ENCODE results near the gene NAT8.

DNA sequence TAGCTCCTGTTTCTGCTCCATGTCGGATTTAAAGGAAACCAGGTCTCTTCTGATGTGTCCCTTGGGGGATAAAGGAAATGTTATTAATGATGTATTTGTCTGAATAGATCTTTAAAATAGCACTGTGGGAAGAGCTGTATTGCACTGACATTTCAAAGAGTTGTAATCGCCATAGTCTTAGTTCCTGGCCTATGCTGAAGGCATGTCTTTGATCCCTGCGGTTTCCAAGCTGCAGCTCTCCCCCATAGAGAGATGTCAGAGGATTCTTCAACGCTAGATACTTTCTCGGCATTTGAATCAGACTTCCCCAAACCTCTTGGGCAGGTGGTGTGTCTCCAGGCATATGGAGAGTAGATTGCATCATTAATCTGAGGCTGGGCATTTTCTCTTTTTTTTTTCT, 40.4 kb downstream of the NAT8 start:
- no peak for TF ChIP-seq BHLHE40 (IDR thresholded peaks at IDR 0.05; ENCODE audit: borderline replicate concordance)
- TF ChIP-seq ELF4 (IDR thresholded peaks at IDR 0.05): no peak
- TF ChIP-seq SP1 (IDR thresholded peaks at IDR 0.05): no peak
- no peak for TF ChIP-seq FOXK2 (IDR thresholded peaks at IDR 0.05)
- TF ChIP-seq ARNT (IDR thresholded peaks at IDR 0.05): no peak
- no peak for TF ChIP-seq L3MBTL2 (conservative IDR thresholded peaks at IDR 0.05)
- no peak for TF ChIP-seq SUZ12 (IDR thresholded peaks at IDR 0.05)
- TF ChIP-seq, protein P1, sequence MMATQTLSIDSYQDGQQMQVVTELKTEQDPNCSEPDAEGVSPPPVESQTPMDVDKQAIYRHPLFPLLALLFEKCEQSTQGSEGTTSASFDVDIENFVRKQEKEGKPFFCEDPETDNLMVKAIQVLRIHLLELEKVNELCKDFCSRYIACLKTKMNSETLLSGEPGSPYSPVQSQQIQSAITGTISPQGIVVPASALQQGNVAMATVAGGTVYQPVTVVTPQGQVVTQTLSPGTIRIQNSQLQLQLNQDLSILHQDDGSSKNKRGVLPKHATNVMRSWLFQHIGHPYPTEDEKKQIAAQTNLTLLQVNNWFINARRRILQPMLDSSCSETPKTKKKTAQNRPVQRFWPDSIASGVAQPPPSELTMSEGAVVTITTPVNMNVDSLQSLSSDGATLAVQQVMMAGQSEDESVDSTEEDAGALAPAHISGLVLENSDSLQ (IDR thresholded peaks at IDR 0.05): no peak
- no peak for TF ChIP-seq LEF1 (IDR thresholded peaks at IDR 0.05; ENCODE audit: borderline replicate concordance)
- no peak for TF ChIP-seq FOXA1 (IDR thresholded peaks at IDR 0.05)
- no peak for TF ChIP-seq FOXM1 (IDR thresholded peaks at IDR 0.05; ENCODE audit: borderline replicate concordance)
